GM21526 (cell line): Measurements from ENCODE around the gene ROBO2.

Source experiments
- ATAC-seq: cut with Tn5 transposase; IDR thresholded peaks from one replicate; pipeline ENCODE4 v1.9.1; 2021; ENCODE audit warnings: moderate library complexity; ENCODE audit not compliant: unreplicated experiment, low FRiP score

ROBO2 gene

GRCh38 chr3:77048186-77048585 is 8.3 kb downstream of the ROBO2 start:
- ATAC-seq = no peak

- no peak for ATAC-seq
These were observed 11.7 kb downstream of the ROBO2 start for GRCh38 chr3:77051591-77051990.

- no peak for ATAC-seq
These were observed 12.2 kb downstream of the ROBO2 start for GRCh38 chr3:77052051-77052501.

- ATAC-seq = no peak
These were observed 13.1 kb downstream of the ROBO2 start for GRCh38 chr3:77052733-77053670.

GRCh38 chr3:77053795-77054194 is 13.9 kb downstream of the ROBO2 start:
- no peak for ATAC-seq

- ATAC-seq = no peak
These were observed 16.0 kb downstream of the ROBO2 start for GRCh38 chr3:77055841-77056341.

- no peak for ATAC-seq
These were observed 19.5 kb downstream of the ROBO2 start for GRCh38 chr3:77059354-77059753.

GRCh38 chr3:77063423-77063822 is 23.5 kb downstream of the ROBO2 start:
- no peak for ATAC-seq

- no peak for ATAC-seq
These were observed 25.9 kb downstream of the ROBO2 start for GRCh38 chr3:77065750-77066149.

- ATAC-seq = no peak
These were observed 26.9 kb downstream of the ROBO2 start for GRCh38 chr3:77066829-77067228.

GRCh38 chr3:77068808-77069207 is 28.9 kb downstream of the ROBO2 start:
- ATAC-seq = no peak

- no peak for ATAC-seq
These were observed 31.5 kb downstream of the ROBO2 start for GRCh38 chr3:77071364-77071763.

GRCh38 chr3:77071809-77072208 is 31.9 kb downstream of the ROBO2 start:
- no peak for ATAC-seq

GRCh38 chr3:77072232-77072631 is 32.3 kb downstream of the ROBO2 start:
- no peak for ATAC-seq

GRCh38 chr3:77078279-77078678 is 38.4 kb downstream of the ROBO2 start:
- no peak for ATAC-seq

- no peak for ATAC-seq
These were observed 40.2 kb downstream of the ROBO2 start for GRCh38 chr3:77079988-77080610.

- ATAC-seq = no peak
These were observed 41.4 kb downstream of the ROBO2 start for GRCh38 chr3:77081240-77081661.

GRCh38 chr3:77084511-77084910 is 44.6 kb downstream of the ROBO2 start:
- ATAC-seq = no peak

GRCh38 chr3:77086408-77086807 is 46.5 kb downstream of the ROBO2 start:
- no peak for ATAC-seq

GRCh38 chr3:77091809-77092208 is 51.9 kb downstream of the ROBO2 start:
- no peak for ATAC-seq

GRCh38 chr3:77093101-77093500 is 53.2 kb downstream of the ROBO2 start:
- no peak for ATAC-seq

- ATAC-seq = no peak
These were observed 56.2 kb downstream of the ROBO2 start for GRCh38 chr3:77096145-77096544.
